ENCODE results near the gene LRP2.

GRCh38 chr2:169119123-169119760, 243.1 kb downstream of the LRP2 start:
- no peak for TF ChIP-seq CTCF (IDR thresholded peaks at IDR 0.05)
- no peak for TF ChIP-seq POLR2A (IDR thresholded peaks at IDR 0.05)
- no peak for TF ChIP-seq EP300 (IDR thresholded peaks at IDR 0.05)
